Omental fat pad (tissue), 4 donors: ENCODE data around the gene SNRNP27. TPM values are rescaled to one million over a fixed set of nuclear protein-coding genes. Genes with fewer than 3 reads are reported as not detected.
"Not testable (repeated sequence)": the region's sequence is repeated elsewhere in the genome, so short reads cannot be mapped to it uniquely, and the experiment has no call there.

Source experiments
- ATAC-seq: fragments of 150-250 bp; one replicate; pipeline ENCODE4 v1.9.1; 2016; ENCODE audit warnings: mild to moderate bottlenecking, moderate library complexity; ENCODE audit not compliant: low FRiP score
- DNase-seq: peaks from one replicate; pipeline ENCODE4 v3.0.0-alpha.2; 2019; ENCODE audit warnings: low spot score
- total RNA-seq, 4 donors: library from RNA; depleted of rRNA; stranded (reverse); fragments of >200 nt; gene quantifications; one replicate each; pipeline ENCODE4 v1.1.0, GENCODE V29; 2016
- TF ChIP-seq, protein P1 (sequence below), 3 donors: fragments of 450-650 bp; IDR thresholded peaks; one replicate each; pipeline ENCODE4 v1.5.1; 2016 to 2017; ENCODE audit warnings: antibody characterized with exemption in 3 of 3, mild to moderate bottlenecking in 3 of 3, moderate library complexity in 2 of 3

The SNRNP27 gene
- total RNA-seq, 4 donors from 2014 or later = 56.0 to 92.1 (median 72.1) TPM

DNA sequence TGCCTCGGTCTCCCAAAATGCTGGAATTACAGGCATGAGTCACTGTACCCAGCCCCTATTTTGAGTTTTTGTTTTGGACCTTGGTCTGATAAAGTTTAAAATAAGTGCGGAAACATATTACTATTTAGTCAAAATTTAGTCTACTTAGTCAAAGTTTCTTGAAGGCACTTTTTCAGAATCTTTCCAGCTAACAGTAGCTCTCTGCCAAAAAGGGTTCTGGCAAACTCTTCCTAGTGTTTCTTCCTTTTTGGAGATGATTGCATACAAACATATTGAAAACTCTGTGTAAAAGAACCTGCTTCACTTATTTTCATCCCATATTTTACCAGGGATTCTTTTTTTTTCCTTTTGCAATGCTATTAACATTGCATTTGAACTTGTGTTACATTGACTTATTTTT is 35.5 kb upstream of the SNRNP27 start:
- TF ChIP-seq, protein P1, sequence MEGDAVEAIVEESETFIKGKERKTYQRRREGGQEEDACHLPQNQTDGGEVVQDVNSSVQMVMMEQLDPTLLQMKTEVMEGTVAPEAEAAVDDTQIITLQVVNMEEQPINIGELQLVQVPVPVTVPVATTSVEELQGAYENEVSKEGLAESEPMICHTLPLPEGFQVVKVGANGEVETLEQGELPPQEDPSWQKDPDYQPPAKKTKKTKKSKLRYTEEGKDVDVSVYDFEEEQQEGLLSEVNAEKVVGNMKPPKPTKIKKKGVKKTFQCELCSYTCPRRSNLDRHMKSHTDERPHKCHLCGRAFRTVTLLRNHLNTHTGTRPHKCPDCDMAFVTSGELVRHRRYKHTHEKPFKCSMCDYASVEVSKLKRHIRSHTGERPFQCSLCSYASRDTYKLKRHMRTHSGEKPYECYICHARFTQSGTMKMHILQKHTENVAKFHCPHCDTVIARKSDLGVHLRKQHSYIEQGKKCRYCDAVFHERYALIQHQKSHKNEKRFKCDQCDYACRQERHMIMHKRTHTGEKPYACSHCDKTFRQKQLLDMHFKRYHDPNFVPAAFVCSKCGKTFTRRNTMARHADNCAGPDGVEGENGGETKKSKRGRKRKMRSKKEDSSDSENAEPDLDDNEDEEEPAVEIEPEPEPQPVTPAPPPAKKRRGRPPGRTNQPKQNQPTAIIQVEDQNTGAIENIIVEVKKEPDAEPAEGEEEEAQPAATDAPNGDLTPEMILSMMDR (IDR thresholded peaks at IDR 0.05) = no peak
- DNase-seq (no peak), ATAC-seq (no peak)

- TF ChIP-seq, protein P1 (IDR thresholded peaks at IDR 0.05) = no peak
- no peak for ATAC-seq
- DNase-seq = no peak
Measured at GRCh38 chr2:69863298-69863697, 30.5 kb upstream of the SNRNP27 start.

- ATAC-seq (no peak), DNase-seq (no peak)
- TF ChIP-seq, protein P1 (IDR thresholded peaks at IDR 0.05) = no peak
Measured at GRCh38 chr2:69888451-69888850, 5.3 kb upstream of the SNRNP27 start.

DNA sequence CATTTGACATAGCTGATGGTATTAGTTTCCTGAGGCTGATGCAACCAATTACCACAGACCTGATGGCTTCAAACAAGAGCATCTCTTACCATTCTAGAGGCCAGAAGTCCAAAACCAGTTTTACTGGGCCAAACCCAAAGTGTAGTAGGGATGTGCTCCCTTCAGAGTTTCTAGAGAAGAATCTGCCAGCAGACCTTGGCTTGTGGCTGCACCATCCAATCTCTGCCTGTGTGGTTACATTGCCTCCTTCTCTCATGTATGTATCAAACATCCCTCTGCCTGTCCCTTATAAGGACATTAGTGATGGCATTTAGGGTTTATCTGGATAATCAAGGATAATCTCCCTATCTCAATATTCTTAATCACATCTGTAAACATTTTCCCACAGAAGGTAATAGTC is 4.5 kb upstream of the SNRNP27 start:
- DNase-seq = no peak
- ATAC-seq = no peak
- TF ChIP-seq, protein P1 (IDR thresholded peaks at IDR 0.05) = no peak

DNA sequence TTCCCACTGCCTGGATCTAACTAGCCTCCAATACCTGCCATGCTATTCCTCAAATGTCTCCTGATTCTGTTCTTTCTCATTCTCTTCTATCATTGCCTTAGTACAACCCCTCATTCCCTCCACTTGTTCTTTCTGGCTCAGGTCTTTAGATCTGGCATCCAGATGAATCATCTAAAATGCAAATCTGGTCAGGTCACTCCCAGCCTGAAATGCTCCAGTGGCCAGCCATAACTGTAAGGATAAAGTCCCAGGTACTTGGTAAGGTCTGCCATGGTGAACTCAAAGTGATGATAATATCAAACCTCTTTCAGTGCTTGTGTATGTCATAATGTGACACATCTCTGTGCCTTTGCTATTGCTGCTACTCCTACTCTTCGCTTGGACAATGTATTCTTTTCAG is 2.9 kb upstream of the SNRNP27 start:
- TF ChIP-seq, protein P1 (IDR thresholded peaks at IDR 0.05) = no peak
- ATAC-seq = no peak
- no peak for DNase-seq

GRCh38 chr2:69892838-69893424 is 825 bp upstream of the SNRNP27 start:
- not testable (repeated sequence) for ATAC-seq, DNase-seq

DNA sequence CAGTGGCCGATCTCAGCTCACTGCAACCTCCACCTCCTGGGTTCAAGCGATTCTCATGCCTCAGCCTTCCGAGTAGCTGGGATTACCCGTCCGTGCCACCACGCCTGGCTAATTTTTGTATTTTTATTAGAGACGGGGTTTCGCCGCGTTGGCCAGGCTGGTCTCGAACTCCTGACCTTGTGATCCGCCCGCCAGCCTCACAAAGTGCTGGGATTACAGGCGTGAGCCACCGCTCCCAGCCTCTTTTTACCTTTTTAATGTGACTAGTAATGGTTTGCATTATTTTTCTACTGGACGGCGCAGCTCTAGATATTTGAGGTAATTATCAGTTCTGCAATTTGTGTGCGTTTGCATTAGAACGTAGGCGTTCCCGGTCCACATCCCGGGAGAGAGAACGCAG is 981 bp downstream of the SNRNP27 start:
- not testable (repeated sequence) for DNase-seq, ATAC-seq

DNA sequence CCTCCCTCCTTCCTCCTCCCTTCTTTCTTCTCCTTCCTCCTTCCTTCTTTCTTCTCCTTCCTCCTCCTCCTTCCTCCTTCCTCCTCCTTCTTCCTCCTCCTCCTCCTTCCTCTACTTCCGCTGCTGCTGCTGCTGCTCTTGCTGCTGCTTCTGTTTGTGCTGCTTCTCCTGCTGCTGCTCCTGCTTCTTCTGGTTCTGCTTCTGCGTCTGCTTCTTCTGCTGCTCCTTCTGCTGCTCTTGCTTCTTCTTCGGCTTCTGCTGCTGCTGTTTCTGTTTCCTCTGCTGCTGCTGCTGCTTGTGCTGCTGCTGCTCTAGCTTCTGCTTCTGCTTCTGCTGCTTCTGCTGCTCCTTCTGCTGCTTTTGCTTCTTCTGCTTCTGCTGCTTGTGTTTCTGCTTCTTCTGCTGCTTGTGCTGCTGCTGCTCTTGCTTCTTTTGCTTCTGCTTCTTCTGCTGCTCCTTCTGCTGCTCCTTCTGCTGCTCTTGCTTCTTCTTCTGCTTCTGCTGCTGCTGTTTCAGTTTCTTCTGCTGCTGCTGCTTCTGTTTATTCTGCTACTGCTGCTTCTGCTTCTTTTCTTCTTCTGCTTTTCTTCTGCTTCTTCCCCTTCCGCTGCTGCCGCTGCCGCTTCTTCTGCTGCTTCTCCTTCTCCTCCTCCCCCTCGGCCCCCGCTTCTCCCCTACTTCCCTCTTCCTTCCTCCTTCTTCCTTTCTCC is 8.6 kb downstream of the SNRNP27 start:
- ATAC-seq (no peak), DNase-seq (no peak)
- TF ChIP-seq, protein P1 (IDR thresholded peaks at IDR 0.05) = no peak
